ENCODE measurements around the gene SYMPK. TPM values are rescaled to one million over a fixed set of nuclear protein-coding genes. Genes with fewer than 3 reads are reported as not detected.

Gene SYMPK
- total and polyA plus RNA-seq, 8 donors: 65.6 to 77.6 (median 69.1) TPM

DNA sequence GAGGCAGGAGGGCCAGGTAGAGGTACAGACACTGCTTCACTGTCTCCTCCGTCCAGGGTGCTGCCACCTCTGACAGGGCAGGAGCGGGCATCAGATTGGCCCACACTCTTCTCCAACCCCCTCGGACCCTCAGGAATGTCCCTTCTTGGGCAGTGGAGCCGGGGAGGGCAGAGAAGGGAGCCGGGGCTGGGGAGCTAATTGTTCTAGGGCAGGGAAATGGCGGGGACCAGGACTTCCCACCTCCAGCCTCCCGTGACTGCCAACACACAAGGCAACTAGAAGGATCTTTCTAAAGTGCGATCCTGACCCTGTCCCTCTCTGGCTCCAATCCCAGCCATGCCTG lies 37.7 kb downstream of the SYMPK start:
- TF ChIP-seq, protein P1, sequence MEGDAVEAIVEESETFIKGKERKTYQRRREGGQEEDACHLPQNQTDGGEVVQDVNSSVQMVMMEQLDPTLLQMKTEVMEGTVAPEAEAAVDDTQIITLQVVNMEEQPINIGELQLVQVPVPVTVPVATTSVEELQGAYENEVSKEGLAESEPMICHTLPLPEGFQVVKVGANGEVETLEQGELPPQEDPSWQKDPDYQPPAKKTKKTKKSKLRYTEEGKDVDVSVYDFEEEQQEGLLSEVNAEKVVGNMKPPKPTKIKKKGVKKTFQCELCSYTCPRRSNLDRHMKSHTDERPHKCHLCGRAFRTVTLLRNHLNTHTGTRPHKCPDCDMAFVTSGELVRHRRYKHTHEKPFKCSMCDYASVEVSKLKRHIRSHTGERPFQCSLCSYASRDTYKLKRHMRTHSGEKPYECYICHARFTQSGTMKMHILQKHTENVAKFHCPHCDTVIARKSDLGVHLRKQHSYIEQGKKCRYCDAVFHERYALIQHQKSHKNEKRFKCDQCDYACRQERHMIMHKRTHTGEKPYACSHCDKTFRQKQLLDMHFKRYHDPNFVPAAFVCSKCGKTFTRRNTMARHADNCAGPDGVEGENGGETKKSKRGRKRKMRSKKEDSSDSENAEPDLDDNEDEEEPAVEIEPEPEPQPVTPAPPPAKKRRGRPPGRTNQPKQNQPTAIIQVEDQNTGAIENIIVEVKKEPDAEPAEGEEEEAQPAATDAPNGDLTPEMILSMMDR (IDR thresholded peaks at IDR 0.05): no peak
- H3K36me3 ChIP-seq: peaks cover 0 to 98% of the 10 kb centered on the region in 2 donors
- no peaks in the 10 kb centered on the region for H3K9me3 ChIP-seq
- no peak overlapping the region for H3K4me3 ChIP-seq
- ATAC-seq (no peak), DNase-seq (peak in 1 of 4 donors; percentile 56)
- H3K4me1 ChIP-seq: no peaks in the 10 kb centered on the region
- intact Hi-C loops (cut with DNase I): no loop called here
- H3K27ac ChIP-seq: no peak overlapping the region
- no peaks in the 10 kb centered on the region for H3K27me3 ChIP-seq

- Histone ChIP-seq H3K4me1 (no peaks in the 10 kb centered on the region), H3K9me3 (no peaks in the 10 kb centered on the region), H3K36me3 (peaks cover 0 to 98% of the 10 kb centered on the region in 2 donors), H3K27me3 (no peaks in the 10 kb centered on the region), H3K4me3 (no peak overlapping the region), H3K27ac (no peak overlapping the region)
- DNase-seq (no peak), ATAC-seq (no peak)
- intact Hi-C loops (cut with DNase I): no loop called here
- TF ChIP-seq, protein P1 (IDR thresholded peaks at IDR 0.05): no peak
Measured at GRCh38 chr19:45824531-45825262, 38.2 kb downstream of the SYMPK start.

- no peaks in the 10 kb centered on the region for H3K27me3 ChIP-seq
- no peaks in the 10 kb centered on the region for H3K9me3 ChIP-seq
- peaks cover 0 to 93% of the 10 kb centered on the region in 2 donors for H3K36me3 ChIP-seq
- H3K27ac ChIP-seq: no peak overlapping the region
- no peaks in the 10 kb centered on the region for H3K4me1 ChIP-seq
- ATAC-seq: peak; percentile 35
- DNase-seq: peak in 1 of 4 donors; percentile 61
- TF ChIP-seq, protein P1 (IDR thresholded peaks at IDR 0.05): no peak
- H3K4me3 ChIP-seq: no peak overlapping the region
- intact Hi-C loops (cut with DNase I): no loop called here
Measured at GRCh38 chr19:45824041-45824471, 38.9 kb downstream of the SYMPK start.

DNA sequence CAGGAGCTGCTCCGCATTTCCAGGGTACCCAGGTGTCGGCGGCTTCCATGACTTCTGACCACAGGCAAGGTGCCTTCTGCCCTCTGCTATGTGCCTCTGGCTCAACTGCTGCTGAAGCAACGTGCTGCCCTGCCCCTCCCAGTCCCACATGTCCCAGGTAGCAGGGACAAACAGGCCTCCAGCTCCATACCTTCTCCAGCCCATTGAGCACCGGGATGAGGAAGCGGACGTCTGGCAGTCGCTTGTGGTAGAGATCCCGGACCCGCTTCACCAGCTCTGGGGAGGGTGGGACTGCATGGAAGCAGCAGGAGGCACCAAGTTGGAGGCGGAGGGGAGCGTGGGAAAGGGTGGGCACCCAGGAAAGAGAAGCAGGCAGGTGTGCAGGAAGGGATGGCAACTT lies 39.8 kb downstream of the SYMPK start:
- no peaks in the 10 kb centered on the region for H3K27me3 ChIP-seq
- no peak overlapping the region for H3K27ac ChIP-seq
- DNase-seq (peak in 1 of 4 donors; percentile 46), ATAC-seq (no peak)
- H3K4me3 ChIP-seq: no peak overlapping the region
- H3K4me1 ChIP-seq: no peaks in the 10 kb centered on the region
- peaks cover 0 to 89% of the 10 kb centered on the region in 2 donors for H3K36me3 ChIP-seq
- no peaks in the 10 kb centered on the region for H3K9me3 ChIP-seq
- intact Hi-C loops (cut with DNase I): no loop called here
- TF ChIP-seq, protein P1 (IDR thresholded peaks at IDR 0.05): no peak

GRCh38 chr19:45822716-45823115 lies 40.2 kb downstream of the SYMPK start:
- no peak overlapping the region for H3K4me3 ChIP-seq
- no peak for ATAC-seq
- TF ChIP-seq, protein P1 (IDR thresholded peaks at IDR 0.05): no peak
- no peaks in the 10 kb centered on the region for H3K9me3 ChIP-seq
- DNase-seq: peak in 1 of 4 donors; percentile 22
- H3K27ac ChIP-seq: no peak overlapping the region
- H3K27me3 ChIP-seq: no peaks in the 10 kb centered on the region
- peaks cover 0 to 89% of the 10 kb centered on the region in 2 donors for H3K36me3 ChIP-seq
- intact Hi-C loops (cut with DNase I): no loop called here
- H3K4me1 ChIP-seq: no peaks in the 10 kb centered on the region
